ENCODE results near the gene RAB11B. TPM values are rescaled to one million over a fixed set of nuclear protein-coding genes. Genes with fewer than 3 reads are reported as not detected.

The RAB11B gene
- total RNA-seq, 1 donor from 2014 or later = 101 TPM

DNA sequence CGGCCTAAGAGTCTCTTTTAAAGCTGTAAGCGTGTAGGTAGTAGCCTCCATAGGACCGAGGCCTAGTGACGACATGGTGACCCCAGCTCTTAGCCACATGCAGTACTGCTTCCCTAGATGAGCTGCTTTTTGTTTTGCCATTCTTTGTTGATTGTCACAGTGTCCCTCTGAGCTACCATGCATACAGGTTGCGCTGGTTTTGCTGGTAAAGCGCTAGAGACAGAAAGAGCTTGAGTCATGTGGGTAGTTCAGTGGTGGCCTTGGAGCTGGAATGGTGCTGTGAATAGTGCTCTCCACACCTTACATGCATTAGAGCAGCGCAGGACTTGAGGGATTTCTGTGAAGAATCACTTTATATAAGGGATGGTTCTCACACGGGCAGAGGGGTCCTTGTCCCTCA lies 59.7 kb downstream of the RAB11B start:
- H3K27me3 ChIP-seq (ENCODE audit: low read depth) = no peaks in the 10 kb centered on the region
- intact Hi-C loops (cut with DNase I) = no loop called here
- no peak overlapping the region for H3K27ac ChIP-seq
- DNase-seq (no peak), ATAC-seq (no peak)
- no peak overlapping the region for H3K4me3 ChIP-seq
- no peaks in the 10 kb centered on the region for H3K9me3 ChIP-seq
- TF ChIP-seq, protein P1, sequence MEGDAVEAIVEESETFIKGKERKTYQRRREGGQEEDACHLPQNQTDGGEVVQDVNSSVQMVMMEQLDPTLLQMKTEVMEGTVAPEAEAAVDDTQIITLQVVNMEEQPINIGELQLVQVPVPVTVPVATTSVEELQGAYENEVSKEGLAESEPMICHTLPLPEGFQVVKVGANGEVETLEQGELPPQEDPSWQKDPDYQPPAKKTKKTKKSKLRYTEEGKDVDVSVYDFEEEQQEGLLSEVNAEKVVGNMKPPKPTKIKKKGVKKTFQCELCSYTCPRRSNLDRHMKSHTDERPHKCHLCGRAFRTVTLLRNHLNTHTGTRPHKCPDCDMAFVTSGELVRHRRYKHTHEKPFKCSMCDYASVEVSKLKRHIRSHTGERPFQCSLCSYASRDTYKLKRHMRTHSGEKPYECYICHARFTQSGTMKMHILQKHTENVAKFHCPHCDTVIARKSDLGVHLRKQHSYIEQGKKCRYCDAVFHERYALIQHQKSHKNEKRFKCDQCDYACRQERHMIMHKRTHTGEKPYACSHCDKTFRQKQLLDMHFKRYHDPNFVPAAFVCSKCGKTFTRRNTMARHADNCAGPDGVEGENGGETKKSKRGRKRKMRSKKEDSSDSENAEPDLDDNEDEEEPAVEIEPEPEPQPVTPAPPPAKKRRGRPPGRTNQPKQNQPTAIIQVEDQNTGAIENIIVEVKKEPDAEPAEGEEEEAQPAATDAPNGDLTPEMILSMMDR (IDR thresholded peaks at IDR 0.05) = no peak
- peaks cover 23% of the 10 kb centered on the region for H3K36me3 ChIP-seq
- peaks cover 91% of the 10 kb centered on the region for H3K4me1 ChIP-seq

- intact Hi-C loops (cut with DNase I) = no loop called here
- no peaks in the 10 kb centered on the region for H3K9me3 ChIP-seq
- TF ChIP-seq, protein P1 (IDR thresholded peaks at IDR 0.05) = no peak
- no peak overlapping the region for H3K27ac ChIP-seq
- peaks cover 91% of the 10 kb centered on the region for H3K4me1 ChIP-seq
- H3K27me3 ChIP-seq (ENCODE audit: low read depth) = no peaks in the 10 kb centered on the region
- H3K36me3 ChIP-seq = peaks cover 34% of the 10 kb centered on the region
- ATAC-seq = peak in 1 of 2 donors; percentile 3
- DNase-seq = no peak
- H3K4me3 ChIP-seq = no peak overlapping the region
Observed at GRCh38 chr19:8451377-8451776, 61.2 kb downstream of the RAB11B start.

GRCh38 chr19:8451885-8452284 lies 61.7 kb downstream of the RAB11B start:
- Histone ChIP-seq H3K9me3 (no peaks in the 10 kb centered on the region), H3K4me3 (no peak overlapping the region), H3K4me1 (peaks cover 89% of the 10 kb centered on the region), H3K27me3 (ENCODE audit: low read depth) (no peaks in the 10 kb centered on the region), H3K36me3 (peaks cover 34% of the 10 kb centered on the region), H3K27ac (no peak overlapping the region)
- no peak for DNase-seq
- TF ChIP-seq, protein P1 (IDR thresholded peaks at IDR 0.05) = no peak
- ATAC-seq = peak; percentile 52 to 83
- intact Hi-C loops (cut with DNase I) = no loop called here

GRCh38 chr19:8452446-8453123 lies 62.4 kb downstream of the RAB11B start:
- TF ChIP-seq, protein P1 (IDR thresholded peaks at IDR 0.05) = no peak
- Histone ChIP-seq H3K36me3 (peaks cover 34% of the 10 kb centered on the region), H3K4me1 (peaks cover 89% of the 10 kb centered on the region), H3K27ac (peak overlapping the region; percentile 6), H3K27me3 (ENCODE audit: low read depth) (no peaks in the 10 kb centered on the region), H3K4me3 (no peak overlapping the region), H3K9me3 (no peaks in the 10 kb centered on the region)
- intact Hi-C loops (cut with DNase I) = no loop called here
- ATAC-seq (peak in 1 of 2 donors; percentile 53), DNase-seq (no peak)

- intact Hi-C loops (cut with DNase I) = no loop called here
- DNase-seq (no peak), ATAC-seq (no peak)
- no peaks in the 10 kb centered on the region for H3K27me3 ChIP-seq (ENCODE audit: low read depth)
- no peaks in the 10 kb centered on the region for H3K9me3 ChIP-seq
- H3K36me3 ChIP-seq = peaks cover 34% of the 10 kb centered on the region
- no peak overlapping the region for H3K4me3 ChIP-seq
- TF ChIP-seq, protein P1 (IDR thresholded peaks at IDR 0.05) = no peak
- no peak overlapping the region for H3K27ac ChIP-seq
- peaks cover 89% of the 10 kb centered on the region for H3K4me1 ChIP-seq
Observed at GRCh38 chr19:8453616-8454015, 63.5 kb downstream of the RAB11B start.

Small RNA genes within 50 kb of the gene (microRNA-seq; reads per million reads assigned to microRNA genes)
- 2.5 reads per million for gene MIR4999 (ENCODE audit: borderline number of aligned reads)

Other genes starting within 250 kb of the RAB11B start
- gene FBN3, start 240.8 kb upstream of the RAB11B start, total RNA-seq = 7.0 TPM
- 60.6 TPM for gene CERS4, start 181.0 kb upstream of the RAB11B start, total RNA-seq
- 31.0 TPM for gene CD320, start 82.0 kb upstream of the RAB11B start, total RNA-seq
- gene NDUFA7, start 69.0 kb upstream of the RAB11B start, total RNA-seq = 41.9 TPM
- gene RPS28, start 68.9 kb upstream of the RAB11B start, total RNA-seq = 1,461 TPM
- gene KANK3, start 47.1 kb upstream of the RAB11B start, total RNA-seq = 49.0 TPM
- gene ANGPTL4, start 26.2 kb upstream of the RAB11B start, total RNA-seq = 11.0 TPM
- gene MARCHF2, start 22.9 kb downstream of the RAB11B start, total RNA-seq = 60.1 TPM
- gene HNRNPM, start 54.6 kb downstream of the RAB11B start, total RNA-seq = 152 TPM
- 52.2 TPM for gene PRAM1, start 112.3 kb downstream of the RAB11B start, total RNA-seq
- 21.6 TPM for gene ZNF414, start 123.8 kb downstream of the RAB11B start, total RNA-seq
- gene MYO1F, start 187.1 kb downstream of the RAB11B start, total RNA-seq = 162 TPM
- gene ADAMTS10, start 220.4 kb downstream of the RAB11B start, total RNA-seq = 22.4 TPM
- not detected for gene NFILZ, start 240.3 kb downstream of the RAB11B start, total RNA-seq